T-helper 2 cell treated with Interferon-gamma antibody and Interleukin-4, amounts not matched to agents 5 μg/mL and 100 μg/mL, for 36 hours (primary cell): ENCODE measurements around the gene RAB7B.

Experiments used
- DNase-seq: peaks from one replicate; pipeline ENCODE4 v3.0.0; 2021; ENCODE audit warnings: low spot score
- H3K27ac Mint-ChIP-seq: one replicate; pipeline ENCODE4 v1.8.0; 2021; ENCODE audit warnings: mild to moderate bottlenecking, mixed read lengths
- H3K27me3 Mint-ChIP-seq: one replicate; pipeline ENCODE4 v1.8.0; 2021; ENCODE audit warnings: low read depth, mixed read lengths
- H3K36me3 Mint-ChIP-seq: one replicate; pipeline ENCODE4 v1.8.0; 2021; ENCODE audit warnings: low read depth, mixed read lengths
- H3K4me1 Mint-ChIP-seq: one replicate; pipeline ENCODE4 v1.8.0; 2021; ENCODE audit warnings: low read depth, mixed read lengths
- H3K4me3 Mint-ChIP-seq: one replicate; pipeline ENCODE4 v1.8.0; 2022; ENCODE audit warnings: mild to moderate bottlenecking, moderate library complexity, mixed read lengths
- H3K9me3 Mint-ChIP-seq: one replicate; pipeline ENCODE4 v1.8.0; 2021; ENCODE audit warnings: mixed read lengths

Gene RAB7B

GRCh38 chr1:206013026-206013795 is 10.0 kb upstream of the RAB7B start:
- no peak for DNase-seq
- no peak overlapping the region for H3K27ac Mint-ChIP-seq
- H3K4me1 Mint-ChIP-seq: peaks cover 10% of the 10 kb centered on the region
- no peaks in the 10 kb centered on the region for H3K36me3 Mint-ChIP-seq
- H3K9me3 Mint-ChIP-seq: no peaks in the 10 kb centered on the region
- H3K4me3 Mint-ChIP-seq: no peak overlapping the region
- peaks cover 14% of the 10 kb centered on the region for H3K27me3 Mint-ChIP-seq

- peaks cover 7% of the 10 kb centered on the region for H3K27me3 Mint-ChIP-seq
- no peaks in the 10 kb centered on the region for H3K36me3 Mint-ChIP-seq
- H3K27ac Mint-ChIP-seq: no peak overlapping the region
- peak; percentile 10 for DNase-seq
- no peaks in the 10 kb centered on the region for H3K9me3 Mint-ChIP-seq
- peaks cover 10% of the 10 kb centered on the region for H3K4me1 Mint-ChIP-seq
- H3K4me3 Mint-ChIP-seq: no peak overlapping the region
Measured at GRCh38 chr1:206012086-206012859, 9.1 kb upstream of the RAB7B start.

- Mint-ChIP-seq H3K36me3 (no peaks in the 10 kb centered on the region), H3K9me3 (no peaks in the 10 kb centered on the region), H3K4me1 (peaks cover 10% of the 10 kb centered on the region), H3K4me3 (no peak overlapping the region), H3K27ac (no peak overlapping the region), H3K27me3 (peaks cover 5% of the 10 kb centered on the region)
- DNase-seq: peak; percentile 23
Measured at GRCh38 chr1:206011057-206011456, 7.9 kb upstream of the RAB7B start.

DNA sequence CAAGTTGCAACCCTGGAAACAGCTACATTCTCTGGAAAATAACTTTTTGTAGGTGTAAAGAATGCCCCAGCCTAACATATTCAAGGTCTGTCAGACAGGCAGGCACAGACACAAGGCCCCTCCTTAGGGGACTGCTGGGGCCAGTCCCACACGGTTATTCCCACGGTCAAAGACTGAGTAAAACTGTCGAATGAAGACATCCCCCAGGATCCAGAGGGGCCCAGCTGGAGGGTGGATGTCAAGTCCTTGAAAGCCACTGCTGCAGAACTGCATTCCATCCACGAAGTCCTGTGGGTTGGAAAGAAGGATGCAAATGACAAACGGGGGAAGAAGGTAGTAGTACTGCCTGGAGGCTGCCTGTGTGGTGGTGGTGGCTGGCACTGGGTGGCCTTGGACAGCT is 6.9 kb upstream of the RAB7B start:
- Mint-ChIP-seq H3K27me3 (peaks cover 6% of the 10 kb centered on the region), H3K4me1 (peaks cover 10% of the 10 kb centered on the region), H3K4me3 (no peak overlapping the region), H3K9me3 (no peaks in the 10 kb centered on the region), H3K27ac (no peak overlapping the region), H3K36me3 (no peaks in the 10 kb centered on the region)
- DNase-seq: no peak

DNA sequence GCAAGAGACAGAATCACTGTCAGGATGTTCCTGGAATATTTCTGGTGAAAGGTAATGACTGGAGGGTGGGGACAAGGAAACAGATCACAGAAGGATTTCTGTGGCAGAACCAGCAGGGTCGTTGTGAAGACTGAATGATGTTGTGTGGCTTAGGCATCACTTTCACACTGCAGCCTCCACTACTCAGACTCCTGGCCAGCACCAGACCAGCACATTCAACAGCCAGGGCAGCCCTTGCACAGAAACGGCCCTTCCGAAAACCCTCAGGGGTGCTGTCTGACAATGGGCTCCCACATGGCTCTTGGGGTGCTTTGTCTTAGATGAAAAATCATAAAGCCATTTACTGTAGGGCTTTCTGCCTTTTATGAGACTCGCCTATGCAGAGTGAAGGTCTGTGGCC is 3.8 kb upstream of the RAB7B start:
- no peak for DNase-seq
- Mint-ChIP-seq H3K4me1 (peaks cover 10% of the 10 kb centered on the region), H3K4me3 (no peak overlapping the region), H3K27me3 (peaks cover 6% of the 10 kb centered on the region), H3K36me3 (no peaks in the 10 kb centered on the region), H3K9me3 (no peaks in the 10 kb centered on the region), H3K27ac (no peak overlapping the region)

DNA sequence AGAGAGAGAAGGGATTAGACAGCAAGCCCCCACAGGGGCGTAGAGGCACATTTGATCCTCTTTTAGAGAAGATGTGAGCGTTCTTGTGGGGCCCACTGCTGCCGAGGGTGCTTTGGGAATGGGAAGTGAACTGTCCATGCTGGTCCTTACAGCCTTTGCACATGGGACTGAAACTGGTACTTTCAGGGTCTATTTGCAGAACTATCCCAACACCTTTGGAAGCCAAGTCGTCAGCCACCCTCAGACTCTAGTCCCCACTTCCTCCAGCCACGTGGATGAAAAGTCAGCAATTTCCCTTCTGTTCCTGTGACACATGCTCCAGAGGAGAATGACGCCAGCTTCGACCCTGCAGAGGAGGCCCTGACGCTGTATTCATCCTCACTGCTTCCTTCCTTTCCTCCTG is 2.6 kb upstream of the RAB7B start:
- no peak for DNase-seq
- Mint-ChIP-seq H3K4me3 (no peak overlapping the region), H3K9me3 (no peaks in the 10 kb centered on the region), H3K4me1 (peaks cover 3% of the 10 kb centered on the region), H3K27ac (no peak overlapping the region), H3K27me3 (peaks cover 5% of the 10 kb centered on the region), H3K36me3 (no peaks in the 10 kb centered on the region)

DNA sequence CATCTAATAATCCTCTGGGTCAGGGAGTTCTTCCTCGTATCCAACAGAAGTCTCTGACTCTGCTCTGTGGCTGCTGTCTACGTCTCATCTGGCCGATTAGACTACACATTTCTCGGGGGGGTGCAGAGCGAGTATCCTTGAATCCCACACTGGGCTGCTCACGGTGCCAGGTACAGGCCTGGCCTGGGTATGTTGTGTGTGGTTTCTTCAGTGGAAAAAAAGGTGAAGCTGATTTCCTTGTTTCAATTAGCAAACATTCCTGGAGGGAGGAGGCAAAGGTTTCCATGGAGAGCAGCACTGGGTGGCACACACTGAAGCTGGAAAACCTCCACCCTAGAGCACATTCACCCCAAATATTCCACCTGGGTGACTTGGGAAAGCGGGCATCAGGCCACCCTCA is 2.0 kb upstream of the RAB7B start:
- no peak overlapping the region for H3K4me3 Mint-ChIP-seq
- H3K4me1 Mint-ChIP-seq: peaks cover 3% of the 10 kb centered on the region
- no peaks in the 10 kb centered on the region for H3K9me3 Mint-ChIP-seq
- no peak for DNase-seq
- H3K36me3 Mint-ChIP-seq: no peaks in the 10 kb centered on the region
- peaks cover 4% of the 10 kb centered on the region for H3K27me3 Mint-ChIP-seq
- H3K27ac Mint-ChIP-seq: no peak overlapping the region

DNA sequence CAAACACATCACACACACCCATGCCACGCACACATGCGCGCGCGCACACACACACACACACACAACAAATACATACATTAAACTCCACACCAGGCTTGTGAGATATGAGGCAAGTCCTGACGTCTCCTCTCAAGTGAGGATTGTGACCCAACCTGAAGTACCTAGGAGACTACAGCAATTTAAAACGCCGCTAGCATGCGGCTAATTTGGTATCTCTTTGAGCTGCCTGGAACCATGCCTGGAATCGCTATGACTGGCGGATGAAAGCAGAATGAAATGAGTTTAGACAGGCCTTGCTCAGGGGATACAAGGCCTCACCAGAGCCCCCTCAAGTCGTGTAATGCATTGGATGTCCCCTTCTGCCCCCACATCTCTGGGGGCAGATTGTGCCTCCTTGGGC is 1.6 kb upstream of the RAB7B start:
- Mint-ChIP-seq H3K4me3 (no peak overlapping the region), H3K4me1 (peaks cover 3% of the 10 kb centered on the region), H3K27ac (no peak overlapping the region), H3K9me3 (no peaks in the 10 kb centered on the region), H3K27me3 (peaks cover 4% of the 10 kb centered on the region), H3K36me3 (no peaks in the 10 kb centered on the region)
- DNase-seq: no peak

GRCh38 chr1:206003854-206004800 is 932 bp upstream of the RAB7B start:
- no peak overlapping the region for H3K4me3 Mint-ChIP-seq
- DNase-seq: no peak
- peaks cover 4% of the 10 kb centered on the region for H3K27me3 Mint-ChIP-seq
- no peak overlapping the region for H3K27ac Mint-ChIP-seq
- H3K36me3 Mint-ChIP-seq: no peaks in the 10 kb centered on the region
- H3K9me3 Mint-ChIP-seq: no peaks in the 10 kb centered on the region
- peaks cover 3% of the 10 kb centered on the region for H3K4me1 Mint-ChIP-seq

DNA sequence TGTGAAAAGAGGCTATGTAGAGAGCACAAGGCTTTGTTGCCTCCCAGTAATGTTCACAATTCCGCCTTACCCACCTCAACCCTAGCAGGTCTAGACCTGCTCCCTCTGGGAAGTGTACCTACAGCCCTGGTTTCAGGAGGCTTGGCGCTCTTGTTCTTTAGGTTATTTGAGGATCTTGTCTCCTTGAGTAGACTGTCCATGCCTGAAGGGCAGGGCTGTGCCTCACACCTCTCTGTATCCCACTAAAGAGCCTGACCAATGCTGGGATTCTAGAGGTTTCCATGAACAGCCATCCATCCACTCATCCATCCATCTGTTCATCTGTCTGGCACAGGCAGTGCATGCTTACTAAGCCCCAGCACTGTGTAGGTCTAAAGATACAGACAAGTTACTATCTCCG is 1.0 kb downstream of the RAB7B start:
- Mint-ChIP-seq H3K27me3 (peaks cover 4% of the 10 kb centered on the region), H3K9me3 (no peaks in the 10 kb centered on the region), H3K27ac (no peak overlapping the region), H3K36me3 (no peaks in the 10 kb centered on the region), H3K4me3 (no peak overlapping the region), H3K4me1 (peaks cover 3% of the 10 kb centered on the region)
- DNase-seq: no peak

DNA sequence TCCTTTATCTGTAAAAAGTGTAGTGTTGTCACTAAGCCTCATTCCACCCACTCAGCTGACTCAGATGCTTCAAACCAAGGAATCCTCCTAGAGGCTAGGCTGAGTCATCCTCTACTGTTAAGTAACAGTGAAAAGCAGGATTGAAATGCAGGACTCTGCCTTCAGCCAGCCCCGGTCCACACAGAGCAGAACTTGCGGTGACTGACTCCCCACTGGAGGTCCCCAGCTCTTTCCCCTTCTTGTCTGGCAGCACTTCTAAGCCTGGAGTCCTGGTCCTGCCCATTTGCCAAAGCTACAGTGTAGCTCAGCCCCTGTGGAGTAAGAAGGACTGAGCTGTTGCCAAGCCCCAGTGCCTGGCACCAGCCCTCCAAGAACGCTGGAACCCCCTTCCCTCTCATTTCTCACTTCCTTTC is 1.7 kb downstream of the RAB7B start:
- no peaks in the 10 kb centered on the region for H3K36me3 Mint-ChIP-seq
- peaks cover 3% of the 10 kb centered on the region for H3K4me1 Mint-ChIP-seq
- H3K9me3 Mint-ChIP-seq: no peaks in the 10 kb centered on the region
- peak; percentile 70 for DNase-seq
- no peak overlapping the region for H3K27ac Mint-ChIP-seq
- H3K4me3 Mint-ChIP-seq: no peak overlapping the region
- peaks cover 4% of the 10 kb centered on the region for H3K27me3 Mint-ChIP-seq

DNA sequence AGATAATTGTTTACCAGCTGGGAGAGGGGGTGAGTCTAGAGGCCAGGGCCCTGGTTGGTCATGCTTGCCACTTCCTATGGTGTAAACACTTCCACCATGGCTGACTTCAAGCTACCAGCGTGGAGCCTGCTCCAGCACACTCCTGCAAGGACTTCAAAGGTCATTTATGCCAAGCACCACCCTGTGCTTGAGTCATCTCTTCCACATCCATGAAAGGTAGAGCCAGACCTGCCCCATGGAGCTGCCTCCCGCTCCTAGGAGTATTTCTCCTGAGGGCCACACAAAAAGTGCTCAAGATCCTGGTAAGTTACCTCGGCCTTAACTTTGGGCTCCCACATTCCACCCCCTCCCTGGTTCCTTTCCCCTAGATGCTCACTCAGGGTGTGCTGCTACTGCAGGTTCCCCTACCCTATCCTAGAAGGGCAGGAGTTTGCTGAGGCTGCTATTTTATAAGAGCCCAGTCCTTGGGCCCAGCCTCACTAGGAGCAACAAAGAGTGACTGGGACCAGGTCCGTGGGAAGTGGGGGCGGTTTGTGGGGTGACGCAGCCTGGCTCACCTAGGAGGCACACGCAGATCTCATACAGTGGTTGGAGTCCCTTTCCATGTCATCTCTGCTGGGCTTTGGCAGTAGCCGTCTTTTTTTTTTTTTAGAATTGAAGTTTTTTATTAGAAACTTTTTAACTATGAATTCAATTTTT is 2.4 kb downstream of the RAB7B start:
- Mint-ChIP-seq H3K27me3 (no peaks in the 10 kb centered on the region), H3K27ac (no peak overlapping the region), H3K4me1 (peaks cover 3% of the 10 kb centered on the region), H3K4me3 (no peak overlapping the region), H3K9me3 (no peaks in the 10 kb centered on the region), H3K36me3 (no peaks in the 10 kb centered on the region)
- peak; percentile 51 for DNase-seq

DNA sequence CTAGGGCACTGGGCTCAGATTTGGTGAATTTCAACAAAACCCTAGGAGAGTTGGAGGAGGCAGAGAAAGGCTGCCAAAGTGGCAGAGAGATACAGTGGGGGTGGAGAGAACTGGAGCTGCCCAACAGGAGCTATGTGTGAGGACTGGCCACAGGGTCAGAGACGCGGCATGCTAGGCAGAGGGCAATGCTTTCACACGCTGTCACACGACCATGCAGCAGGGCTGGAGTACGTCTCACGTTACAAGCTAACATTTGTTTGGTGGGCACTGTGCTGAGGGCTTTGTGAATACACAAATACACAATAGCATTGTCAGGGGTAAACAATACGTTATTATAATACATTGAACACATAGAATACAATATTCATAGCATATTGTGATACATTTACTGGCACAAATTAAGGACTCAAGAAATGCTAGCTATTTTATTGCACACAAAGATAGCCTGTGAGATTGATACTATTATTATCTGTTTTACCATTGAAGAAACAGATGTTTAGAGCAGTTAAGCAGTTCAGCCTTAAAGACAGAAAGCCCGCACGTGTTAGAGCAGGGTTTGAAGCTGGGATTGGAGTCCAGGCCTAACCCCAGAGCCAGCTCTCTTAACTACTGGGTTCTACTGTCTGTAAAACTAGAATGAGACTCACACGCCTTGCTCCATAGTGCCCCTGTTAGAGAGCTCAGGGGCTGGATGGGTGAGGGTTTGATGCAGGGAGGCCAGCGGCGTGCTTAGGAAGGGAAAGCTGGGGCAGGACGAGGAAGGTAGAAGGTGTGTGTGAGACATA is 4.5 kb downstream of the RAB7B start:
- DNase-seq: no peak

More for the DNA sequence above, 4.5 kb downstream of the RAB7B start:
- Mint-ChIP-seq H3K9me3 (no peaks in the 10 kb centered on the region), H3K27me3 (no peaks in the 10 kb centered on the region), H3K4me1 (no peaks in the 10 kb centered on the region), H3K4me3 (no peak overlapping the region), H3K27ac (no peak overlapping the region), H3K36me3 (no peaks in the 10 kb centered on the region)
